Left ventricle myocardium superior (tissue), 1 donor: ENCODE results near the gene CLRN1. TPM values are rescaled to one million over a fixed set of nuclear protein-coding genes. Genes with fewer than 3 reads are reported as not detected.

Experiments used
- ATAC-seq: fragments of 200-7000 bp; cut with Tn5 transposase; one replicate; pipeline ENCODE4 v1.9.1; 2020; ENCODE audit warnings: mild to moderate bottlenecking, moderate library complexity
- DNase-seq: peaks from one replicate; pipeline ENCODE4 v3.0.0-alpha.2; 2020
- intact Hi-C: fragments of 100-400 bp; cut with micrococcal nuclease; formaldehyde crosslinking; loops from one replicate; pipeline ENCODE4 v1.11.0; 2022
- total RNA-seq: library from RNA; stranded (reverse); fragmentation: NEBNext Ultra II Directional; extraction: Animal tissue kit (Norgen Biotek cat#: 25700); gene quantifications from one replicate; pipeline ENCODE4 v1.2.1, GENCODE V29; 2021
- donor health status: DM: no; HTN: yes; CAD: no; lungs with severe emphysema.

The CLRN1 gene
- total RNA-seq, 1 donor from 2014 or later, result not detected

- intact Hi-C loops, result no loop called here
- no peak for ATAC-seq
- no peak for DNase-seq
Observed at GRCh38 chr3:150928234-150928633, 44.3 kb downstream of the CLRN1 start.

GRCh38 chr3:150926328-150926727 is 46.2 kb downstream of the CLRN1 start:
- intact Hi-C loops, result no loop called here
- DNase-seq (no peak), ATAC-seq (no peak)

DNA sequence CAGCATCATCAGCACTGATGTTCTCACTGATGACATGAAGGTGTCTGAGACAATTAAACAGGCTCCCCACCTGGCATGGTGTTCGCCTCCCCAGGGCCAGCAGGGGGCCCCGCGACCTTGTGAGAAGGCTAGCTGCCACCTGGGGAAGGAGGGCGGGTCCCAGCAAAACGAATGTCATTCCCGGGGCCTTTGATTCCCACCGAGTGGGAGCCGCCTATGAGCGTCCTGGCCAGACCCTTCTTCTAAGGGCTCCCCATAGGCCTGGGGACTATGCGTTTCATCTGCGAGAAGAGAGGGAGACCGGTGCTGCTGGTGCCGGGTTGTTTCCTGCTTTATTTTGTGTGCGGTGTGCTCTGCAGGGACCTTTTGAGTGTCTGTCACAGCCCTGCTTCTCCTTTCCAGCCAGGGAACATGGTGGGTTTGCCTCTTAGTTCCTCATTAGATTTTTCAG is 46.8 kb downstream of the CLRN1 start:
- ATAC-seq (peak; percentile 87), DNase-seq (peak; percentile 64)
- intact Hi-C loops, result no loop called here

DNA sequence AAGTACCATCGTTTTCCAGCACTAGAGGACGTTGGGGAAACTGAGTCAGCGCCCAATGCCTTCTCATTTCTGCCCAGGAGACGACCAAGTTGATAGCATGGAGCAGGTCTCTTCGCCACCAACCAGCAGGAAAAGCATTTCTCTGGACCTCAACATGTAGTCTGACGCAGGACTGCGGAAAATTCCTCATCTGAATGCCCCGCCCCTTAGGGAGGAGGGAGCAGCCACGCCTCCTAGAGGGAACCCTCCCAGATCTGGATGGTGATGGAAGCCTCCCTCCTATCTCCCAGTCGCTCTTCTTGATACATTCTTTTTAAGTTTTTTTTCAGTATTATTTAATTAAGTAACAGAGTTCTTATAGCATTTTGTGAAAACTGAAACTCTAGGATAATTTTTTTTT is 49.9 kb downstream of the CLRN1 start:
- no peak for ATAC-seq
- intact Hi-C loops, result no loop called here
- no peak for DNase-seq

DNA sequence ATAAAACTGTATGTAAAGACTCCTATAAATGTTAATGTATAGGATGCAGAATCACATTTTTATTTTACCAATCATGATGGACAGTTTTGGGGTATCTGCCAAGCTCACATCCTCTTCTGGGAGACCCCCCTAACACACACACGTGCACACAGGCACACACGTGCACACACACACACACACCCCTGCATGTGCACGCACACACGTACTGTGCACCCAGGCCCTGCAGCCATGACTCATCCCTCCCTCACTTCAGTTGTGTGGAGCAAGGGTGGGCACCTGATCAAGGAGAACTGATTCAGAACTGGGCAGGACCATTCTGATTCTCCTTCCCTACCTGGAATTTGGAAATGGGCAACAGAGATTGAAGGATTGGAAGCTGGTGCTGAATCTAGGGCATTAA is 51.3 kb downstream of the CLRN1 start:
- ATAC-seq, result no peak
- intact Hi-C loops, result no loop called here

GRCh38 chr3:150920236-150920635 is 52.3 kb downstream of the CLRN1 start:
- intact Hi-C loops, result no loop called here
- DNase-seq (no peak), ATAC-seq (no peak)

More for the DNA sequence above, 51.3 kb downstream of the CLRN1 start:
- no peak for DNase-seq

- DNase-seq, result no peak
- intact Hi-C loops, result no loop called here
- no peak for ATAC-seq
Observed at GRCh38 chr3:150917951-150918350, 54.6 kb downstream of the CLRN1 start.

- peak; percentile 93 for ATAC-seq
Observed at GRCh38 chr3:150913133-150913922, 59.2 kb downstream of the CLRN1 start.

DNA sequence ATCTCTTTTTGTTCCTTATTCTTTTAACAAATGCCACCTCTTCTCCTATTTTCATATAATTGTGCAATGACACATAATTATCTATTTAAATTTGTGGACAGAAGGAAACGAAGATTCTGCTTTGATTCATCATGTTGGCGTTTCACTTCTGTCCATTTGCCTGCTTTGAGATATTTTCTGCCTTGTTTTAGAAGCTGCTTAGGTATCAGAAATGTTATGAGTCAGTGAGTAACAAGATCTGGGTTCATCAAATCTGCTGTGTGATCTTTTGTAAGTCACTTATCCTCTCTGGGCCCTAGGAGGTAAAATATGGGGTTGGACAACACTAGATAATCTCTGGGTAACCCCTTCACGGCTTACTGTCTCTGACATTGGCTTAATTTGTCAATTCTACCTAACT is 60.0 kb downstream of the CLRN1 start:
- DNase-seq (no peak), ATAC-seq (no peak)
- intact Hi-C loops, result no loop called here

More at GRCh38 chr3:150913133-150913922, 59.2 kb downstream of the CLRN1 start:
- no peak for DNase-seq
- intact Hi-C loops, result no loop called here

DNA sequence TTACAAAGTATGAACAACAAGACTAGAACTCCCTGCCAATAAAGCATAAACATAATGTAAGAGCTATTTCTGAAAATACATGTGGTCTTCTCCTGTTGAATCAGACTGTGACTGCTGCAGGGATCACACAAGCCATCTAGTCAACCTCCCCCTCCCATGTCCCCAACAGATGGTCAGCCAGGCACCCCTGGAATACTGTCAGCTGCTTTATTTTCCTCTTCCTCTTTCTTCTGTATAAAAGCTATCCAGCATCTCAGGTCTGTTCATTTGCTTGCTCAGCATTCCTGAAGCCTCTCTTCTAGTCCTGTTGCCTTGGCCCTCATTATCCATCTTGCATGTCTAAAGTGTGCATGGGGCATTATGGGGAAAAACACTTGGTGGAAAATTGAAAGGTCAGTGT is 60.8 kb downstream of the CLRN1 start:
- intact Hi-C loops, result no loop called here
- ATAC-seq (no peak), DNase-seq (no peak)

DNA sequence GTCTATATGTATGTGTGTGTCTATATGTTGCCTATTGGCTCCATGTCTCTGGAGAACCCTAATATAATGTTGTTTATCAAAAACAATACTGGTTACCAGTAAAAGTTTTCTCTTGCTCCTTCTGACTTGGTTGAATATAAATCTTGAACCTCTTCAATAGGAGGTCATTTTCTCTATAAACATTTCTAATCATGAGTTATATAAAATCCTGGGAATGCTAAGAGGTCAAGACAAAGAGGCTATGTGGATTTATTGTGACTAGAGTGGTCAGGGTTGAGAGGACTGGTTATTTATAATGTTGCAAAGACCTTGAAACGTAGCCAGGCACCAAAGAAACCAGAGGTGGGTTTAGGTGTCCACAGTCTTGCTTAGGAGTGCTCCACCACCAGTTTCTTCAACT is 66.1 kb downstream of the CLRN1 start:
- ATAC-seq (no peak), DNase-seq (no peak)
- intact Hi-C loops, result no loop called here

DNA sequence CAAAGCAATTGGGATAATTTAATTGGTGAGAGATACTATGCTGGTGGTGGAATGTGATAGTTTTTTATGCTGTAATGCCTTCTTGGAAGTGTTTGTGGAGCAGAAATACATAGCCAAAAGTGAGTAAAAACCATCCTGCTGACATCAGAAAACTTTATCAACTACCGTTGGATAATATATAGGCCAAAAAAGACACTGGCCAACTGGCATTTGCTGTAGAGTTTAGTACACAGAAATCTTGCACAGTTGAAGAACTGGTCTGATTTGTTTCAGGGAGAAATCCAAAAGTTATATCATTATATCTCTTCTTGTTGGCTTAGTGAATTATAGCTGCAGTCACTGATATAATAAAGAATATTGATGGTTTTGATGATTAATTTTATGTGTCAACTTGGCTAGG is 66.8 kb downstream of the CLRN1 start:
- no peak for DNase-seq
- intact Hi-C loops, result no loop called here
- no peak for ATAC-seq

GRCh38 chr3:150905339-150905738 is 67.2 kb downstream of the CLRN1 start, which contains the start of gene MINDY4B:
Gene MINDY4B (minus strand): TSS chr3:150905439. CDS start chr3:150905439, 0 bp downstream.
- intact Hi-C loops, result no loop called here
- ATAC-seq (no peak), DNase-seq (no peak)

DNA sequence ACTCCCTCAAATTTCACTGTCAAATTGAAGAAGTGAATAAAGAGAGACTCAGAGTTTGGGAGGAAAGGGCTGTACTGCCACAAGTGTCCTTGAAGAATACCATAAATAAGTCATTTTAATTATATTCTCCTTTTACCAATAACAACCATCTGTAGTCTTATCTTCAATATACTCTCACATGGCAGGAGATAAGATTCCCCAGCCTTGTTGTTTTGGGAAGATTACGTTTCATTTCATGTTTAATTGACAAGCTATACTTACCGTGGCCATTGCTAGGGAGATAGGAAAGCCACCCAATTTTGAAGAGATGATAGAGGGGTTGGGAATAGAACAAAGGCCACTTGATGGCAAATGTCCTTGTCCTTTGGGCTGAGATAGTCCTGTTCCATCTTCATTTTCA is 69.5 kb downstream of the CLRN1 start:
- ATAC-seq (no peak), DNase-seq (no peak)
- intact Hi-C loops, result no loop called here

DNA sequence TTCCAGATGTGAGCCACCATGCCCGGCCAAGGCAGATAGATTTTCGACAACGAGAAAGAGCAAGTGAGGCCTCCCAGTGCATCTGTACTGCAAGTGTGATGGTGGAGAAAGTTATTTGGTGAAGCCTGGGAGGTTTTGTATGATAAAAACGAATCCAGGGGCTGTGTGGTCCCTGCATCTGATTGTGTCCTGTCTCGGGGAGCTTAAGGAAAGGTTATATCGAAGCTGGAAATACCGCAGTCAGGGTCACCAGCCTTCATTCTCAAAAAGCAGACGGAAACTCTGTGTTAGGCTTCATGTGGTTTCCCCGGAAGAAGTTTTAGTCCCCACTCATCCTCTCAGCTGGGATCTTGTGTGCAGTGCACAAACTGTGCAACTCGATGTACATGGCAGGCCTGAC is 70.7 kb downstream of the CLRN1 start:
- no peak for ATAC-seq
- no peak for DNase-seq
- intact Hi-C loops, result no loop called here

DNA sequence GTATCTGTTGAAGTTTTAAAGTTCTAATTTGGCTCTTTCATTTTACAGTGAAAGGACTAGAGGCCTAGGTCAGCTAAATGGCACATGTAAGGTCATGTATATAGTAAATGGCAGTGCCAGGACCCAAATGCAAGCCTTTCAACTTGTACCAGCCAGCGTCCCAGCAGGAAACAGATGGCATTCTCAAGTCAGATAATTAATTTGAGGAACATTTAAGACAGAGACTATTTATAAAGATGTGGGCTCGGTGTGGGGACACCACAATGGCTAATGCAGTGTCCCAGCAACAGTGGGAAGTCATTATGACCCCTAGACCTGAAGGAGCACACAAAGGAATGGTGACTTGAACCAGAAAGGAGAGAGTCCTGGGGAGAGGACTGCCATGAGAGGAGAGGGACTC is 73.4 kb downstream of the CLRN1 start:
- ATAC-seq (no peak), DNase-seq (no peak)
- intact Hi-C loops, result no loop called here

DNA sequence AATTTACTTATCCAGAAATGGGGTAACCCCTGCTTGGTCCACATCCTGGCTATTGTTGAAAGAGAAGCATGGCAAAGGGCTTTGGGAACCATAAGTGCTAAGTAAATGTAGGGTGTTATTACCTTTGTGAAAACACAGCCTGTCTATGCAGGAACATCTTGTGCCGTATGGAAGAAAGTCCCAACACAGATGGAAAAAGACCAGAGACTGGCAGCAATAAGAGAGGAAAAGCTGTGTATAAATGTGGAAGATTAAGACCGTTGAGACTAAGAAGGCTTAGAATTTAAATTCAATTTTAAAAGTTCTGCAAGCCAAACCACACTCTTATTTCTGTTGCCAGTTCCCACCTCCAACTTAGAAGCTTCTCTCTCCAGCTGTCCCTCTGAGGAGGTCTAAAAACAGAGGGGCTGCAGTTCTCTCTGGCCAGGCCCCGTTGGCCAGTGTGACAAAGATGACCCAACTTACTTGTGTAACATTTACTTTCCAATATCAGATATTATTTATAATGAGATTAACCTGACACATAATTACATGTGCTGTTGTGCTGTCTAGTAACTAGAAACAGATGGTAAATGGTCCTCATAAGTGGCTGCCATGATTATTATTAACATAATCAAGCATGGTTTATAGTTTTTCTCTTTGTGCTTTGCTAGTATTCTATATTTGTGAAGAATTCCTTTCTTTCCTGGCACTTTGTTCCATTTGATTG is 74.3 kb downstream of the CLRN1 start:
- no peak for ATAC-seq
- DNase-seq, result no peak
- intact Hi-C loops, result no loop called here

- ATAC-seq (no peak), DNase-seq (no peak)
- intact Hi-C loops, result no loop called here
Observed at GRCh38 chr3:150897592-150897991, 74.9 kb downstream of the CLRN1 start.

- intact Hi-C loops, result no loop called here
- DNase-seq (no peak), ATAC-seq (no peak)
Observed at GRCh38 chr3:150890831-150891230, 81.7 kb downstream of the CLRN1 start.

DNA sequence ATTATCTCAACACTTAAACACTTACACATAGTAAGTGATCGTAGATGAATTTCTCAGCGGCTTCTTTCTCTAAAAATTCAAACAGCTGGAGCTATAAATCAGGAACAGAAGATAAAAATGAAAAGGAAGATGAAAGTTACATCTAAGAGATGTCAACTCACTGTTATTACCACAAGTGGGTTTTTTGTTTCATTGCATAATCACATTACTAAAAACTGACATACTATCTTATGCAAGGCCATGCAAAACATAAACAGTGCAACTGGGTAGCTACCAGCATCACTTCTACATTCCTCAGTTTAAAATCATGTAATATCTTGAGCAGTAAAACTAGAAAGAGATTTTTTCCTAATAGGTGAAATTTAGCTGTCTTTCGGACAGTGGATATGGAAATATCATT is 82.2 kb downstream of the CLRN1 start:
- DNase-seq, result no peak
- no peak for ATAC-seq
- intact Hi-C loops, result no loop called here

DNA sequence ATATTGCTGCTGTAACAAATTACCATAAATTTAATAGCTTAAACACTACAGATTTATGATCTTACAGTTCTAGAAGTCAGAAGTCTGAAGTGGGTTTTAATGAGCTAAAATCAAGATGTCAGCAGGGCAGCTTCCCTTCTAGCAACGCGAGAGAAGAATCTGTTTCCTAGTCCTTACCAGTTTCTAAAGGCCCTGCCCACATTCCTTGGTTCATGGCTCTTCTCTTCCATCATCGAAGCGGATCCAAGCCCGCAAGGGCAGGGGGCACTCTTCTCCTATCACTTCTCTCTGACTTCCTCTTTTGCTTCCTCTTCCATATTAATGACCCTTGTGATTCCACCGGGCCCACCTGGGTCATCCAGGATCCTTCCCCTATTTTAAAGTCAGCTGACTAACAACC is 83.4 kb downstream of the CLRN1 start:
- intact Hi-C loops, result no loop called here
- DNase-seq (no peak), ATAC-seq (no peak)
